Measurements from ENCODE around the gene TAF7L.
"Not testable (repeated sequence)": the region's sequence is repeated elsewhere in the genome, so short reads cannot be mapped to it uniquely, and the experiment has no call there.

The TAF7L gene, protein sequence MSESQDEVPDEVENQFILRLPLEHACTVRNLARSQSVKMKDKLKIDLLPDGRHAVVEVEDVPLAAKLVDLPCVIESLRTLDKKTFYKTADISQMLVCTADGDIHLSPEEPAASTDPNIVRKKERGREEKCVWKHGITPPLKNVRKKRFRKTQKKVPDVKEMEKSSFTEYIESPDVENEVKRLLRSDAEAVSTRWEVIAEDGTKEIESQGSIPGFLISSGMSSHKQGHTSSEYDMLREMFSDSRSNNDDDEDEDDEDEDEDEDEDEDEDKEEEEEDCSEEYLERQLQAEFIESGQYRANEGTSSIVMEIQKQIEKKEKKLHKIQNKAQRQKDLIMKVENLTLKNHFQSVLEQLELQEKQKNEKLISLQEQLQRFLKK

DNA sequence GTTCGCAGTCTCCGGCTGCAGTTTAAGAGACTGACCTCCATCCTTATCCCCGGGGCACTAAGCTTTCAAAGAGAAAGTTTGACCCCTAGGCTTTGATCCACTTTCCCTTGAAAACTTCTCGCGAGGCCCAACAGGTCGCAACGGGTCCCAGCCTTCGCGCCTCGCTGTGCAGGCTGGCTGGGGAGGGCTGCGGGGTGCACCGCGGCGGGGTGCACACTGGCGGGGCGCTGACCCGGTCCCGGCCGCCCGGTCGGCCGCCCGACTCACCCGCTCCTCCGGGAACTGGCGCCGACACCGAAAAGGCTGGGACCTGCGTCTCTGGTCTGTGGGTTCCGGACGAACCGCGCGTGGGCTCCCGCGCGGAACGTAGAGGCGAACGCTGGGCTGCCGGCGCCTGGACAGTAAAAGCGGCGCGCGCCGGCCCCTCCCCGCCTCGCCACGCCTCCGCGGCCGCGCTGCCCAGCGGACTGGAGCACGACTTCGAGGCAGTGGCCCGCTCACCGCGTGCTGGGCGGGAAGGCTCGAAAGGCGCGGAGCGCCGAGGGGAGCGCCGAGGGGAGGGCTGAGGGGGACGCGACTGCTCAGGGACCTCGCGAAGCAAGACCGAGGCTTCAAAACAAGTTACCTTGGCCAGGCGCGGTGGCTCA is at the start of gene TAF7L:
Gene TAF7L (minus strand): TSS at position 378 of the 647 bp plus-strand sequence. CDS start 3,791 bp downstream, outside the sequence.
- no peak for DNase-seq

- DNase-seq, result no peak
Measured at GRCh38 chrX:101337776-101338271, 46.7 kb upstream of the TAF7L start.

DNA sequence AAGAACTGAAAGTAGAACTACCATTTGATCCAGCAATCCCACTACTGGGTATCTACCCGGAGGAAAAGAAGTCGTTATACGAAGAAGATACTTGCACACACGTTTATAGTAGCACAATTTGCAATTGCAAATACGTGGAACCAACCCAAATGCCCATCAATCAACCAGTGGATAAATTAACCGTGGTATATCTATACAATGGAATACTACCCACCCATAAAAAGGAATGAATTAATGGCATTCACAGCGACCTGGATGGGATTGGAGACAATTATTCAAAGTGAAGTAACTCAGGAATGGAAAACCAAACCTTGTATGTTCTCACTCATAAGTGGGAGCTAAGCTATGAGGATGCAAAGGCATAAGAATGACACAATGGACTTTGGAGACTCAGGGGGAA is 43.2 kb upstream of the TAF7L start:
- DNase-seq, result not testable (repeated sequence)

GRCh38 chrX:101326600-101326999 is 35.5 kb upstream of the TAF7L start:
- not testable (repeated sequence) for DNase-seq

- no peak for DNase-seq
Measured at GRCh38 chrX:101303790-101304189, 12.7 kb upstream of the TAF7L start.

- not testable (repeated sequence) for DNase-seq
Measured at GRCh38 chrX:101295603-101296002, 4.5 kb upstream of the TAF7L start.

DNA sequence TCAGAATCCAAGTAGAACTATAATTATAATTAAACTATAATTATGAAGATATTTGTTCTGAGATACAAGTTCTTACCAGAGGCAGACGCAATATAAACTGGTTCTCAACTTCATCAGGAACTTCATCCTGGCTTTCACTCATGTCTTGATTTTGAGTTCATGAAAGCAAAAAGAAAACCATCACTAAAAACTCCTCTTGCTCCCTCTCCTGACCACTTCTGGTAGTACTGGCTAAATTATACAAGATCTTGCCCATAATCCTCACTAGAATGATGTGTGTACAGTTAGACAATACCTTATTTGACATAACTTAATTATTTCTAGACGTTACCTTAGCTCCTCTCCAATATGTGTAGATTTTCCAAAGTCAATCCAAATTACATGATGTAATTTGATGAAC is 3.7 kb downstream of the TAF7L start:
- no peak for DNase-seq

DNA sequence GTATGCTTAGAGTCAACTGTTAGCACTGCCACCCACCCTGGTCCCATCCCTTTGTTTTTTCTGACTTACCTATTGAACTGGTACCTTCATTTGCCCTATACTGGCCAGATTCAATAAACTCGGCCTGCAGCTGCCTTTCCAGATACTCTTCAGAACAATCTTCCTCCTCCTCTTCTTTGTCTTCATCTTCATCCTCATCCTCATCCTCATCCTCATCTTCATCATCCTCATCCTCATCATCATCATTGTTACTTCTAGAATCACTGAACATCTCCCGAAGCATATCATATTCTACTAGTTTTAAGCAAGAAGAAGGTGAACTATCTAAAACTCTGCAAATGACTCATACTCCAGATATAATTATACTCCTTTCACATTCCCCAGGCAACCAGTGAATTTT is 14.9 kb downstream of the TAF7L start:
- no peak for DNase-seq

GRCh38 chrX:101274198-101274597 is 16.9 kb downstream of the TAF7L start:
- no peak for DNase-seq

DNA sequence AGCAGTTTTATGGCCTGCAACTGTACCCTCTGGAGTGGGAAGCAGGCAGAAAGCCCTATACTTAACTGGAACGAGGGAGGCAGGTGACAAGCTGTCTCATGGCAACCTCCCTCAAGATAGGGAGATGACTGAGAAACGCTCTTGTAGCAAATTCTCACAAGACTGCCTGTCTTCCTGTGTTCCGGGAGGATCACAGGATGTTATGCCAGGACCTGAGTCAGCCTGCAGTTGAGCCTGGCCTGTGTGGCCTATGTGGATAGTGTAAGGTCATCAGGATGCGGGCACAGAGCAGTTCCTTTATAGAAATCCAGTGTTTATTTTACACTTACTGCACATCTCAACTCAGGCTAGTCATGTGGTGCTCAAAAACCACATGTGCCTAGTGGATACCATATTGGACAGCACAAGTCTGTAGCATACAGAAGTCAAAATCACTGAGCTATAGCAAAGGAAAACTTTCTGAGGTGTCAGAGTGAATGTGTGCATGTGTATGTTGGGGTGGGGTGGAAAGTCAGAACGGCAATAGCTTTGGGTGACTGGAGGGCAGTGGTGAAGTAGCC is 25.2 kb downstream of the TAF7L start:
- peak; percentile 0 for DNase-seq

- no peak for DNase-seq
Measured at GRCh38 chrX:101263766-101264165, 27.4 kb downstream of the TAF7L start.

DNA sequence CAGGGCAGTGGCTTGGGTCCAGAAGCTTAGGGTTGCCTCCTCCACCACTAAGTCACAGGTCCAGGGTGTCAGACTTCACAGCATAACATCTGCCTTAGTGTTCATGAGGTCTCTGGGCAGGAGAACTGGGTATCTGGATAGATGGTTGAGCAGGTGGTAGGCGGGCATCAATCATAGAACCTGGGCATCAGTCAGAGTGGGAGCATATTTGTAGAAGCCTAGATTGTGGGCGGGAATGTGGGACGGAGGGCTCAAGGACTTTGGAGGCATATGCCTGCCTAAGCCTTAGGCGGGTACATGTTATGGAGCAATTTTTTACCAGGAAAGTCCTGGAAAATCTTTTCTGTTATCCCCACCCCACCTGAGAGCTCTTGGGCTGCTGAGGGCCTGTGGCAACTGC is 28.5 kb downstream of the TAF7L start:
- DNase-seq, result no peak

- DNase-seq, result no peak
Measured at GRCh38 chrX:101260435-101260834, 30.7 kb downstream of the TAF7L start.

GRCh38 chrX:101258259-101258581 is 32.9 kb downstream of the TAF7L start:
- no peak for DNase-seq

DNA sequence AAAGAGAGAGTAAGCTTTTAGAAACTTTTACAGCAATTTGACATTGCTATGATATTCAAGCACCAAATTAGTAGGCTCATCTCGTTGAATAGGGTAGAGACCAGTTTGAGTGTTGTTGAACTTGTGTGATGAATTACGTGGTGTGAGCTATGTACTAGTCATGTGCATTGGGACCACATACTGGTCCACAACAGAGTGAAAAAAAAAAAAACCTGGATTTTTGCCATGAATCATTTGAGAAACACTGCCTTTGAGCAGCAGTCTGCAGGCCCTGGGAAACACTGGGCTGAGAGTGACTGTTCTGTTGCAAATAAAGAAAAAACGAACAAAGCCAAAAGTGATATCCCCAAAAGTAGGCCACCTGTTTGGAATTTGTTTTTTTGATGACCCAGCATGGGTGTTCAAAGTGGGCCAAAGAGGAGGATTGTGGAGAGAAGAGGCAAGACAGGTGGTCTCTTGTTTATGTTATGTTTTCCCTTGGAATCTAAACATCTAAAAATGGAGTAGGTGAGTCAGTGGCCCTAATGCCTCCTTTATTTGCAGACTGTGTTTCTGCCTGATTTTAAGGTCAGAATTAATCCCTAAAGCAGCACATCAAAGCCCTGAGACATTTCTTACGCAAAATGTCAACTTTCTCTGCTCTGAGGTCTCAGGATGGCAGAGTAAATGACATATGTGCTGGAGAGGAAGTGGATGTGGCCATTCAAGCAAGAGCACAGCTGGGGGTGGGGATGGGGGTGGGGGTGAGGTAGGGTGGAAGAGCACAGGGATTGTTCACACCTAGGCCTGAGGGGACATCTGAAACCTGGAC is 33.5 kb downstream of the TAF7L start:
- no peak for DNase-seq

DNA sequence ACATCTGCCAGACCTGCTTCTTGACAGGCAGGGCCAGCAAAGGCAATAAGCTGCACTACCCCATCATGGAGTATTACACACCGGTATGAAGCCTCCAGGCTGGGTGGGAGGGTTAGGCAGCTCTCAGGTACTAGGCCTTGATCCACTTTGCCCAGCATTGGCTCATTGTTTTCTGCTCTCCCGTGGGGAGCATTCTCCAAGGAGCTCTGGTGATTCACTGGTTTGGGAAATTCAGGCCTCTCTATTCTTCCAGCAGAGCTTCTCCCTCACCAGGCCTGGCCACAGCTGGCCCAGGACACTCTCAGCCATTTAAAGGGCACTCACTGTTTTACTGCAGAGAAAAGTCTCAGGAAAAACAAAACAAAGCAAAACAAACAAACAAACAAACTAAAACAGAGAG is 38.5 kb downstream of the TAF7L start:
- no peak for DNase-seq

DNA sequence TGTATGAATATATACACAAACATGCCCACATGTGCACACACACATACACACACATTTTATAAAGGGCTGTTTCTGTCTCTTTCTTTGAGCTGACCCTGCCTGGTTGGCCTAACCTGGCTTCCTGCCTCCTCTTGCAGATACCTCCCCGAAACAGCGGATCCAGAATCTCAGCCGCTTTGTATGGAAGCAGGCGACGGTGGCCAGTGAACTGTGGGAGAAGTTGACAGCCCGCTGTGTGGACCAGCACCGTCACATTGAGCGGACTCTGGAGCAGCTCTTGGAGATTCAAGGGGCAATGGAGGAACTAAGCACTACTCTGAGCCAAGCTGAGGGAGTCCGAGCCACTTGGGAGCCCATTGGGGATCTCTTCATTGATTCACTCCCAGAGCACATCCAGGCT is 49.6 kb downstream of the TAF7L start:
- no peak for DNase-seq

DNA sequence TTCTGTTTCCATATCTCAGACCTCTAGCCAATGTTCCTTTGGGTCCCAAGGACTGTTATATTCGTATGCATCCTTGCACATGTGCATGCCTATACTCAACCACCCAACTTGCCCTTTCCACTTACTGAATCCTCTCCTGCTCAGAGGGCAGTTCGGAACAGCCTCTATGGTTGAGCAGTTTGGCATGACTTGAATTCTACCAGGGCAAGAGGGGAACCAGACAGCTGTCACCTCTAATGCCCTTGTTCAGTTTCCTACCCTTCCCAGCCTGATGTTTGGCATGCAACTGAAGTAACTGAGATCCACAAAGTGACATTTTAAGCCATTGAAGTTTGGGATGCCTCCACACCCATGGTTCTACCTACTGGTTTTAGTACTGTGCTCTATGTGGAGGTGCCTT is 54.1 kb downstream of the TAF7L start:
- no peak for DNase-seq

GRCh38 chrX:101232316-101232715 is 58.8 kb downstream of the TAF7L start:
- DNase-seq, result no peak

GRCh38 chrX:101231080-101231479 is 60.1 kb downstream of the TAF7L start:
- DNase-seq, result no peak

DNA sequence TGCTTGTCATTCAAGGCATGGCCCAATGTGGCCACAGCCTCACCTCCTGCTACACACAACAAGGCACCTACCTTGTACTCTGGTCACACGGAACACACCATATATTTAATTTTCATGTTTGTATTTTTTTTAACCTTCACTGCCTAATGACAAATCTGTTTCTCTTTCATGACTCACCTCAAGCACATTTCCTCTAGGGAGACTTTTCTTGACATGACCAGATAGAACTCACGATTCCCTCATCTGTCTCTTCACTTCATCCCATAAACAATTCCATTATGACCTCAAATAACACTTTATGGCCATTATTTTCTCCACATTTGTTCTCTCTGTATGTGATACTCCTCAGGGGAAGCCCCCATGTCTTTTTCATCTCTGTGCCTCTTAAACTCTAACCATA is 60.5 kb downstream of the TAF7L start:
- DNase-seq, result no peak

GRCh38 chrX:101229170-101229569 is 62.0 kb downstream of the TAF7L start:
- DNase-seq, result no peak

DNA sequence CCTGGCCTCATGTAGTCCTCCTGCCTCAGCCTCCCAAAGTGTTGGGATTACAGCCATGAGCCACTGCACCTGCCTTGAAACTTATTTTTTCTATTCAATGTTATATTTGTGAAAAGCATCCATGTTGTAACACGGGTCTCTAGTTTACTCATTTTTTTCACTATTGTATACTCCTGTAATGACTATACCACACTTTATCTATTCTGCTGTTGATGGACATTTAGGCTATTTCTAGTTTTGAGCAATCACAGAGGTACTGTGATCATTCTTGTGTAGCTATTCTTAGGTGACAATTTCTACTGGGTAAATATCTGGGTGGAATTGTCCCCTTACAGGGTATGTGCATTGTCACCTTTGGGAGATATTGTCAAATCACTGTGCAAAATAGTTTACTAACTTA is 67.9 kb downstream of the TAF7L start:
- DNase-seq, result no peak
